H1 (cell line): ENCODE measurements around the gene EPN3. TPM values are rescaled to one million over a fixed set of nuclear protein-coding genes. Genes with fewer than 3 reads are reported as not detected.

Experiments
- CTCF ChIA-PET: fragments of 300-600 bp; sonication (Branson Sonifier 250); formaldehyde crosslinking; loops from one replicate; lab custom pipeline; 2021; ENCODE audit not compliant: partially characterized antibody; lab: Charles Lee
- POLR2A ChIA-PET: fragments of 300-600 bp; sonication (Branson Sonifier 250); formaldehyde crosslinking; loops from one replicate; lab custom pipeline; 2021; ENCODE audit warnings: inconsistent platforms; ENCODE audit not compliant: partially characterized antibody; lab: Charles Lee
- DNase-seq, 2 experiments: peaks; one replicate each; pipeline versions ENCODE4 v3.0.0 to v3.0.0-alpha.2; 2010 to 2022; ENCODE audit warnings: low spot score in 2 of 2, low read depth in 1 of 2, mixed read lengths in 1 of 2
- FAIRE-seq: peaks from 2 replicates; lab custom pipeline; 2011; peaks lifted over from hg19 to GRCh38; lab: Jason Lieb, UNC
- H2AFZ ChIP-seq: 2 replicates; pipeline ENCODE4 v1.8.1; 2012; ENCODE audit warnings: low read length, inconsistent platforms
- H2AK5ac ChIP-seq: 2 replicates; pipeline ENCODE4 v1.6.1; 2013; ENCODE audit warnings: low read depth, low read length
- H2BK120ac ChIP-seq: replicated peaks from 2 replicates; pipeline ENCODE3; 2013; ENCODE audit warnings: low read depth, low read length, inconsistent platforms
- H2BK12ac ChIP-seq: 2 replicates; pipeline ENCODE4 v1.6.1; 2013; ENCODE audit warnings: low read depth, low read length
- H2BK15ac ChIP-seq: 2 replicates; pipeline ENCODE4 v1.6.1; 2013; ENCODE audit warnings: low read length
- H2BK20ac ChIP-seq: 2 replicates; pipeline ENCODE4 v1.6.1; 2013; ENCODE audit warnings: low read length
- H2BK5ac ChIP-seq: 2 replicates; pipeline ENCODE4 v1.6.1; 2013; ENCODE audit warnings: low read depth, low read length
- H3K14ac ChIP-seq: 2 replicates; pipeline ENCODE4 v1.6.1; 2013; ENCODE audit warnings: inconsistent platforms; ENCODE audit not compliant: insufficient read length
- H3K18ac ChIP-seq: 2 replicates; pipeline ENCODE4 v1.6.1; 2013; ENCODE audit warnings: low read length; ENCODE audit errors: extremely low read depth
- H3K23ac ChIP-seq: 2 replicates; pipeline ENCODE4 v1.6.1; 2013; ENCODE audit warnings: inconsistent platforms; ENCODE audit not compliant: insufficient read length
- H3K23me2 ChIP-seq: 2 replicates; pipeline ENCODE4 v1.6.1; 2013; ENCODE audit warnings: low read depth, low read length
- H3K27ac ChIP-seq: 2 replicates; pipeline ENCODE4 v1.6.1; 2011; ENCODE audit warnings: low read depth, low read length, inconsistent platforms
- H3K27me3 ChIP-seq, 4 experiments: replicated peaks in 1 of 4; 1 replicate in 1 of 4; 2 replicates in 3 of 4; pipeline versions ENCODE4 v1.6.1 to v1.8.1; 2011 to 2013; ENCODE audit warnings: low read length in 3 of 4, mild to moderate bottlenecking in 3 of 4, inconsistent platforms in 2 of 4, mixed read lengths in 2 of 4, moderate library complexity in 1 of 4; ENCODE audit not compliant: control insufficient read depth in 3 of 4, insufficient read depth in 3 of 4; ENCODE audit errors: extremely low read depth in 1 of 4
- H3K36me3 ChIP-seq, 4 experiments: 2 replicates each; pipeline versions ENCODE4 v1.6.1 to v1.8.1; 2011 to 2013; ENCODE audit warnings: mild to moderate bottlenecking in 4 of 4, low read length in 3 of 4, moderate library complexity in 2 of 4, control low read depth in 1 of 4, inconsistent platforms in 1 of 4; ENCODE audit not compliant: insufficient read depth in 4 of 4, control insufficient read depth in 2 of 4
- H3K4ac ChIP-seq: replicated peaks from 2 replicates; pipeline ENCODE3; 2013; ENCODE audit warnings: low read length, low read depth, mixed read lengths, inconsistent platforms; ENCODE audit not compliant: insufficient read length
- H3K4me1 ChIP-seq, 4 experiments: replicated peaks in 1 of 4; 1 replicate in 1 of 4; 2 replicates in 3 of 4; pipeline versions ENCODE4 v1.6.1 to v1.8.1; 2011 to 2013; ENCODE audit warnings: low read length in 3 of 4, inconsistent platforms in 2 of 4, mixed read lengths in 1 of 4; ENCODE audit not compliant: insufficient read depth in 4 of 4, control insufficient read depth in 3 of 4
- H3K4me2 ChIP-seq, 2 experiments: 2 replicates each; pipeline versions ENCODE4 v1.6.1 to v1.8.1; 2011 to 2013; ENCODE audit warnings: low read depth in 2 of 2, low read length in 2 of 2, control low read depth in 1 of 2, inconsistent platforms in 1 of 2, mild to moderate bottlenecking in 1 of 2; ENCODE audit not compliant: insufficient read depth in 1 of 2
- H3K4me3 ChIP-seq, 4 experiments: fragments of 200-600, 300-600 bp in 1 of 4; sonication (generic), shearing (Covaris generic), sonication (Bioruptor Twin) in 1 of 4; 2 replicates each; pipeline versions ENCODE4 v1.5.1 to v1.8.1; 2011 to 2016; ENCODE audit warnings: low read length in 4 of 4, low read depth in 3 of 4, control low read depth in 2 of 4, inconsistent platforms in 2 of 4, mild to moderate bottlenecking in 2 of 4, mixed read lengths in 1 of 4, moderate library complexity in 1 of 4; ENCODE audit not compliant: insufficient read depth in 2 of 4; ENCODE audit errors: extremely low read depth in 1 of 4
- H3K56ac ChIP-seq: replicated peaks from 2 replicates; pipeline ENCODE3; 2013; ENCODE audit warnings: low read depth, mild to moderate bottlenecking, mixed read lengths, low read length, inconsistent platforms; ENCODE audit not compliant: insufficient read length
- H3K79me1 ChIP-seq: 2 replicates; pipeline ENCODE4 v1.6.1; 2013; ENCODE audit warnings: low read depth, low read length, control low read depth
- H3K79me2 ChIP-seq, 2 experiments: 2 replicates each; pipeline versions ENCODE4 v1.6.1 to v1.8.1; 2012 to 2013; ENCODE audit warnings: low read length in 2 of 2, mild to moderate bottlenecking in 2 of 2, inconsistent platforms in 1 of 2; ENCODE audit not compliant: insufficient read depth in 2 of 2, control insufficient read depth in 1 of 2
- H3K9ac ChIP-seq, 4 experiments: replicated peaks in 1 of 4; 1 replicate in 1 of 4; 2 replicates in 3 of 4; pipeline versions ENCODE4 v1.6.1 to v1.8.1; 2011 to 2013; ENCODE audit warnings: low read depth in 3 of 4, low read length in 3 of 4, control low read depth in 2 of 4, mild to moderate bottlenecking in 2 of 4, moderate library complexity in 2 of 4, inconsistent platforms in 1 of 4; ENCODE audit errors: extremely low read depth in 1 of 4
- H3K9me3 ChIP-seq, 2 experiments: 2 replicates each; pipeline versions ENCODE4 v1.6.1 to v1.8.1; 2012 to 2013; ENCODE audit warnings: mild to moderate bottlenecking in 2 of 2, moderate library complexity in 2 of 2, control low read depth in 1 of 2, inconsistent platforms in 1 of 2, low read depth in 1 of 2, low read length in 1 of 2, mixed read lengths in 1 of 2; ENCODE audit not compliant: insufficient read depth in 2 of 2
- H4K20me1 ChIP-seq, 2 experiments: replicated peaks in 1 of 2; 2 replicates each; pipeline versions ENCODE3 to v1.8.1; 2011 to 2013; ENCODE audit warnings: inconsistent platforms in 2 of 2, low read length in 2 of 2, mild to moderate bottlenecking in 1 of 2; ENCODE audit not compliant: insufficient read depth in 2 of 2, control insufficient read depth in 1 of 2
- H4K5ac ChIP-seq: 2 replicates; pipeline ENCODE4 v1.6.1; 2013; ENCODE audit warnings: low read length, low read depth, mixed read lengths, inconsistent platforms; ENCODE audit not compliant: insufficient read length
- H4K8ac ChIP-seq: 2 replicates; pipeline ENCODE4 v1.8.0; 2013; ENCODE audit warnings: mild to moderate bottlenecking, moderate library complexity, low read length, inconsistent platforms; ENCODE audit not compliant: insufficient read depth; ENCODE audit errors: extremely low read depth
- H4K91ac ChIP-seq: replicated peaks from 2 replicates; pipeline ENCODE3; 2013; ENCODE audit warnings: low read length, mixed read lengths, inconsistent platforms; ENCODE audit not compliant: insufficient read length
- CBX5 ChIP-seq: fragments of 300-800, 300-1000 bp; sonication (generic); IDR thresholded peaks from 2 replicates; pipeline ENCODE4 v1.7.1; 2016; ENCODE audit warnings: antibody characterized with exemption, low read length, low read depth
- CBX8 ChIP-seq: fragments of 300-800, 300-1000 bp; sonication (generic); IDR thresholded peaks from 2 replicates; pipeline ENCODE4 v1.7.1; 2016; ENCODE audit warnings: low read depth, low read length, borderline replicate concordance
- CEBPB ChIP-seq: IDR thresholded peaks from 2 replicates; pipeline ENCODE4 v1.6.1; 2012; ENCODE audit warnings: low read depth, low read length
- CHD1 ChIP-seq: IDR thresholded peaks from 2 replicates; pipeline ENCODE4 v1.6.1; 2012; ENCODE audit warnings: low read depth, low read length, improper control_type of control experiment
- E2F6 ChIP-seq: IDR thresholded peaks from 2 replicates; pipeline ENCODE4 v1.6.1; 2012; ENCODE audit warnings: inconsistent platforms
- FOSL1 ChIP-seq: IDR thresholded peaks from 2 replicates; pipeline ENCODE4 v1.6.1; 2011; ENCODE audit warnings: mild to moderate bottlenecking, low read depth, low read length, moderate library complexity; ENCODE audit not compliant: insufficient read depth
- GABPA ChIP-seq: IDR thresholded peaks from 2 replicates; pipeline ENCODE4 v1.6.1; 2011; ENCODE audit warnings: mild to moderate bottlenecking, low read length, moderate library complexity, borderline replicate concordance; ENCODE audit not compliant: insufficient read depth
- GTF2F1 ChIP-seq: IDR thresholded peaks from 2 replicates; pipeline ENCODE4 v1.6.1; 2012; ENCODE audit warnings: low read depth, low read length, improper control_type of control experiment, borderline replicate concordance
- POLR2A ChIP-seq, 2 experiments: IDR thresholded peaks; 1 replicate in 1 of 2; 2 replicates in 1 of 2; pipeline ENCODE4 v1.6.1; 2011; ENCODE audit warnings: low read depth in 2 of 2, low read length in 2 of 2, mild to moderate bottlenecking in 2 of 2; ENCODE audit errors: control extremely low read depth in 1 of 2
- RXRA ChIP-seq: IDR thresholded peaks from 2 replicates; pipeline ENCODE4 v1.6.1; 2011; ENCODE audit warnings: low read depth, mild to moderate bottlenecking, low read length, moderate library complexity; ENCODE audit not compliant: insufficient read depth
- SP1 ChIP-seq: IDR thresholded peaks from 2 replicates; pipeline ENCODE4 v1.6.1; 2011; ENCODE audit warnings: low read depth, low read length
- SRF ChIP-seq: IDR thresholded peaks from 2 replicates; pipeline ENCODE4 v1.6.1; 2011; ENCODE audit warnings: mild to moderate bottlenecking, low read depth, low read length, moderate library complexity
- TEAD4 ChIP-seq: IDR thresholded peaks from 2 replicates; pipeline ENCODE4 v1.6.1; 2012; ENCODE audit warnings: low read depth, low read length, inconsistent platforms, mixed read lengths
- WGBS, 2 experiments: shearing (Covaris generic) in 1 of 2; methylation state at CpG; one replicate each; pipeline versions ENCODE4 v1.1.6 to v1.1.7; 2013 to 2015; ENCODE audit warnings: low lambda C conversion rate in 2 of 2, mixed read lengths in 2 of 2, inconsistent platforms in 1 of 2, low coverage in 1 of 2, missing lambda C conversion rate in 1 of 2; ENCODE audit not compliant: insufficient replicate concordance in 2 of 2, insufficient coverage in 1 of 2, insufficient read length in 1 of 2; ENCODE audit errors: extremely low coverage in 1 of 2, missing lambda C conversion rate in 1 of 2; 5-methylcytosine and 5-hydroxymethylcytosine counted together
- polyA plus RNA-seq, 7 experiments: library from polyadenylated mRNA; depleted of rRNA in 3 of 7; stranded (reverse) in 5 of 7; unstranded in 2 of 7; fragments of >200 nt in 5 of 7; fragments of 200-250 nt in 2 of 7; gene quantifications; 1 replicate in 5 of 7; 2 replicates in 1 of 7; 4 replicates in 1 of 7; pipeline versions ENCODE4 v1.2.1 to v1.2.3, GENCODE V29; 2011 to 2013; ENCODE audit warnings: missing spikeins in 2 of 7, mixed read lengths in 2 of 7
- total RNA-seq: library from RNA; stranded (reverse); fragmentation: NEBNext Ultra II Directional; extraction: Animal tissue kit (Norgen Biotek cat#: 25700); gene quantifications from 2 replicates; pipeline ENCODE4 v1.2.1, GENCODE V29; 2021

EPN3 gene
- total and polyA plus RNA-seq, 2 of the 8 experiments (the other 6 are each of a cell fraction or from before 2014, with no cell fraction given) = 6.7 to 7.9 TPM

DNA sequence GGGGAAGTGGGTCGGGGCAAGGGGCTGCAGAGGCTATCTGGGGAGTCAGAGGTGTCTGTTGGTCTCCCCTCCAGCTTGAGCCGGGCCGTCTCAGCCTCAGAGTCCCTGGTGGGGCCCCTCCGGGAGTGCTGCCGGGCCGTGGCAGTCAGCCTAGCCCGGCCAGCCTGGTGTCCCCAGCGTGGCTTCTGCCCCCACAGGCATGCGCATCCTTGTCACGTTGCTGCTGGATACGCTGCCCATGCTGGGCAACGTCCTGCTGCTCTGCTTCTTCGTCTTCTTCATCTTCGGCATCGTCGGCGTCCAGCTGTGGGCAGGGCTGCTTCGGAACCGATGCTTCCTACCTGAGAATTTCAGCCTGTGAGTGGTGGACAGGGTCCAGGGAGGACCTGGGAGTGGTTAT lies 39.1 kb downstream of the EPN3 start:
- CTCF ChIA-PET = interaction anchor here (0.7 to 2.3 kb wide), 7 partner anchors 11 to 238 kb away, joined by 3 to 17 read pairs (median 3); no protein-coding TSS in a partner anchor
- H3K79me2 ChIP-seq = no peaks in the 10 kb centered on the region
- POLR2A ChIA-PET = no interaction called here

More for the DNA sequence above, 39.1 kb downstream of the EPN3 start:
- H2BK120ac ChIP-seq = no peak overlapping the region
- H3K9ac ChIP-seq = no peak overlapping the region
- H3K23ac ChIP-seq = no peak overlapping the region
- H3K9me3 ChIP-seq = no peaks in the 10 kb centered on the region
- H3K27me3 ChIP-seq = peaks cover 0 to 2% (median under 1%) of the 10 kb centered on the region in 4 experiments; a peak in 3 of 7 replicates
- peaks cover 0 to 4% of the 10 kb centered on the region in 2 experiments for H4K20me1 ChIP-seq
- WGBS, 2 experiments = 88% methylated on average over 17 of the region's 19 CpGs; no CpG with 5 or more reads in 1 of the 2 experiments
- H4K91ac ChIP-seq = no peak overlapping the region
- FAIRE-seq = no peak
- H3K36me3 ChIP-seq = no peaks in the 10 kb centered on the region
- 0 out of 2 replicates have a peak overlapping the region, but pooled peaks have one; percentile 16 for H4K8ac ChIP-seq
- no peak overlapping the region for H3K4me2 ChIP-seq
- no peak overlapping the region for H3K56ac ChIP-seq
- H3K23me2 ChIP-seq = 0 out of 2 replicates have a peak, but pooled peaks cover 3% of the 10 kb centered on the region
- H3K14ac ChIP-seq = no peak overlapping the region
- H2BK12ac ChIP-seq = no peak overlapping the region
- DNase-seq = no peak
- H3K18ac ChIP-seq = no peak overlapping the region
- peaks cover 0 to 9% (median 6%) of the 10 kb centered on the region in 4 experiments; a peak in 4 of 7 replicates for H3K4me1 ChIP-seq
- H2AFZ ChIP-seq = no peak overlapping the region
- no peak overlapping the region for H2BK5ac ChIP-seq
- TF ChIP-seq POLR2A (IDR thresholded peaks at IDR 0.05; ENCODE audit: control extremely low read depth in 1 of 2, low read depth in 2 of 2, low read length in 2 of 2) (no peak), FOSL1 (no peak), CEBPB (no peak), RXRA (no peak), GABPA (no peak), CBX5 (no peak), SP1 (no peak), CHD1 (no peak), GTF2F1 (no peak), CBX8 (no peak), E2F6 (no peak), SRF (no peak), TEAD4 (no peak)
- H4K5ac ChIP-seq = no peak overlapping the region
- no peak overlapping the region for H2AK5ac ChIP-seq
- H2BK15ac ChIP-seq = no peak overlapping the region
- H3K27ac ChIP-seq = no peak overlapping the region
- no peak overlapping the region for H3K4me3 ChIP-seq
- H3K79me1 ChIP-seq = no peaks in the 10 kb centered on the region
- H3K4ac ChIP-seq = no peak overlapping the region
- H2BK20ac ChIP-seq = no peak overlapping the region
